Suprapubic skin (tissue), 4 donors: ENCODE results near the gene RAB10. TPM values are rescaled to one million over a fixed set of nuclear protein-coding genes. Genes with fewer than 3 reads are reported as not detected.
"Not testable (repeated sequence)": the region's sequence is repeated elsewhere in the genome, so short reads cannot be mapped to it uniquely, and the experiment has no call there.

Experiments used
- DNase-seq, 2 donors: peaks; one replicate each; pipeline ENCODE4 v3.0.0-alpha.2; 2019; ENCODE audit warnings: low spot score in 2 of 2
- H3K27ac ChIP-seq: fragments of 200-600 bp; sonication (generic); one replicate; pipeline ENCODE4 v1.5.1; 2019
- H3K27me3 ChIP-seq: fragments of 200-600 bp; sonication (generic); one replicate; pipeline ENCODE4 v1.5.1; 2019
- H3K36me3 ChIP-seq: fragments of 200-600 bp; sonication (generic); one replicate; pipeline ENCODE4 v1.5.1; 2019
- H3K4me1 ChIP-seq: fragments of 200-600 bp; sonication (generic); one replicate; pipeline ENCODE4 v1.5.1; 2019
- H3K4me3 ChIP-seq: fragments of 200-600 bp; sonication (generic); one replicate; pipeline ENCODE4 v1.5.1; 2019; ENCODE audit warnings: mild to moderate bottlenecking
- H3K9me3 ChIP-seq: fragments of 200-600 bp; sonication (generic); one replicate; pipeline ENCODE4 v1.5.1; 2019
- EP300 ChIP-seq: sonication (generic); formaldehyde crosslinking; IDR thresholded peaks from one replicate; pipeline ENCODE4 v1.6.1; 2017; ENCODE audit warnings: antibody characterized with exemption
- POLR2A ChIP-seq, 2 donors: fragments of 450-650 bp; IDR thresholded peaks; one replicate each; pipeline ENCODE4 v1.6.1; 2017; ENCODE audit warnings: antibody characterized with exemption in 2 of 2, mild to moderate bottlenecking in 2 of 2, moderate library complexity in 2 of 2
- POLR2AphosphoS5 ChIP-seq, 3 donors: sonication (generic); formaldehyde crosslinking; IDR thresholded peaks; one replicate each; pipeline ENCODE4 v1.6.1; 2017; ENCODE audit warnings: antibody characterized with exemption in 3 of 3
- WGBS: methylation state at CpG from one replicate; pipeline ENCODE4 v1.1.5; 2018; 5-methylcytosine and 5-hydroxymethylcytosine counted together
- total RNA-seq, 4 donors: library from RNA; depleted of rRNA; stranded (reverse); fragments of >200 nt; gene quantifications; one replicate each; pipeline ENCODE4 v1.1.0, GENCODE V29; 2016
- TF ChIP-seq, protein P1 (sequence below), 2 donors: fragments of 200-600 bp in 1 of 2; fragments of 450-650 bp in 1 of 2; sonication (generic) in 1 of 2; IDR thresholded peaks; one replicate each; pipeline ENCODE4 v1.5.1; 2016 to 2019; ENCODE audit warnings: antibody characterized with exemption in 2 of 2, mild to moderate bottlenecking in 1 of 2, moderate library complexity in 1 of 2

The RAB10 gene
- total RNA-seq, 4 donors from 2014 or later = 145 to 171 (median 165) TPM

- no peaks in the 10 kb centered on the region for H3K9me3 ChIP-seq
- no peak overlapping the region for H3K27ac ChIP-seq
- DNase-seq = no peak
- H3K4me3 ChIP-seq = no peak overlapping the region
- no peaks in the 10 kb centered on the region for H3K36me3 ChIP-seq
- peaks cover 19% of the 10 kb centered on the region for H3K4me1 ChIP-seq
- TF ChIP-seq, protein P1, sequence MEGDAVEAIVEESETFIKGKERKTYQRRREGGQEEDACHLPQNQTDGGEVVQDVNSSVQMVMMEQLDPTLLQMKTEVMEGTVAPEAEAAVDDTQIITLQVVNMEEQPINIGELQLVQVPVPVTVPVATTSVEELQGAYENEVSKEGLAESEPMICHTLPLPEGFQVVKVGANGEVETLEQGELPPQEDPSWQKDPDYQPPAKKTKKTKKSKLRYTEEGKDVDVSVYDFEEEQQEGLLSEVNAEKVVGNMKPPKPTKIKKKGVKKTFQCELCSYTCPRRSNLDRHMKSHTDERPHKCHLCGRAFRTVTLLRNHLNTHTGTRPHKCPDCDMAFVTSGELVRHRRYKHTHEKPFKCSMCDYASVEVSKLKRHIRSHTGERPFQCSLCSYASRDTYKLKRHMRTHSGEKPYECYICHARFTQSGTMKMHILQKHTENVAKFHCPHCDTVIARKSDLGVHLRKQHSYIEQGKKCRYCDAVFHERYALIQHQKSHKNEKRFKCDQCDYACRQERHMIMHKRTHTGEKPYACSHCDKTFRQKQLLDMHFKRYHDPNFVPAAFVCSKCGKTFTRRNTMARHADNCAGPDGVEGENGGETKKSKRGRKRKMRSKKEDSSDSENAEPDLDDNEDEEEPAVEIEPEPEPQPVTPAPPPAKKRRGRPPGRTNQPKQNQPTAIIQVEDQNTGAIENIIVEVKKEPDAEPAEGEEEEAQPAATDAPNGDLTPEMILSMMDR (IDR thresholded peaks at IDR 0.05) = no peak
- TF ChIP-seq POLR2AphosphoS5 (IDR thresholded peaks at IDR 0.05) = no peak
- no peak for TF ChIP-seq EP300
- no peak for TF ChIP-seq POLR2A (IDR thresholded peaks at IDR 0.05)
- H3K27me3 ChIP-seq = no peaks in the 10 kb centered on the region
- 87% methylated on average over 5 of the region's 5 CpGs for WGBS
Observed at GRCh38 chr2:25993049-25993448, 40.8 kb upstream of the RAB10 start.

DNA sequence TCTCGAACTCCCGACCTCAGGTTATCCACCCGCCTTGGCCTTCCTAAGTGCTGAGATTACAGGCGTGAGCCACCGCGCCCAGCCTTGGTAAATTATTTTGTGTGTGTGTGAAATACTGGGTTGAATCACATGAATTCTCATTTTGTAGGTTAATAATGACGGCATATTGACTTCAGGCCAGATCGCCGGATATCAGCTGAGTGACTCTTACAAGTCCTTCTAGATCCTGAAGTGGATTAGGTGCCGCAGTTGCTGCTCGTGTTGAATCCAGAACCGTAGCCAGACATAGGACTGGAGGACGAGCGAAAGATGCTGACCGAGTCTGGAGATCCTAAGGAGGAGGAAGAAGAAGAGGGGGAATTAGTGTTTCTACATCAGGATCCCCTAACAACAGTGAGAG, 39.4 kb upstream of the RAB10 start:
- Histone ChIP-seq H3K27ac (no peak overlapping the region), H3K36me3 (no peaks in the 10 kb centered on the region), H3K27me3 (no peaks in the 10 kb centered on the region), H3K4me3 (no peak overlapping the region), H3K4me1 (peaks cover 21% of the 10 kb centered on the region), H3K9me3 (no peaks in the 10 kb centered on the region)
- DNase-seq = no peak
- 93% methylated on average over 15 of the region's 15 CpGs for WGBS
- no peak for TF ChIP-seq POLR2A (IDR thresholded peaks at IDR 0.05)
- TF ChIP-seq EP300 = no peak
- no peak for TF ChIP-seq POLR2AphosphoS5 (IDR thresholded peaks at IDR 0.05)
- TF ChIP-seq, protein P1 (IDR thresholded peaks at IDR 0.05) = no peak

- WGBS = 91% methylated on average over 1 of the region's 1 CpG
Observed at GRCh38 chr2:25996844-25997243, 37.0 kb upstream of the RAB10 start.

DNA sequence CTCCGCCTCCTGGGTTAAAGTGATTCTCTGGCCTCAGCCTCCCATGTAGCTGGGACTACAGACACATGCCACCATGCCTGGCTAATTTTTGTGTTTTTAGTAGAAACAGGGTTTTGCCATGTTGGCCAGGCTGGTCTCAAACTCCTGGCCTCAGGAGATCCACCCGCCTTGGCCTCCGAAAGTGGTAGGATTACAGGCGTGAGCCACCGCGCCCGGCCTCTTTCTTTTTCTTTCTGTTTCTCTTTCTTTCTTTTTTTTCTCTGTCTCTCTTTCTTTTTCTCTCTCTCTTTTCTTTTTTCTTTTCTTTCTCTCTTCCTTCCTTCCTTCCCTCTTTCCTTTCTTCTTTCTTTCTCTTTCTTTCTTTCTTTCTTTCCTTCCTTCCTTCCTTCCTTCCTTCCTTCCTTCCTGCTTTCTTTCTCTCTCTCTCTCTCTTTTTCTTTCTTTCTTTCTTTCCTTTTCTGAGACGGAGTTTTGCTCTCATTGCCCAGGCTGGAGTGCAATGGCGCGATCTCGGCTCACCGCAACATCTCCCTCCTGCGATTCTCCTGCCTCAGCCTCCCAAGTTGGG, 35.0 kb upstream of the RAB10 start:
- H3K4me1 ChIP-seq = peaks cover 50% of the 10 kb centered on the region
- H3K36me3 ChIP-seq, H3K27me3 ChIP-seq, H3K4me3 ChIP-seq, H3K27ac ChIP-seq, DNase-seq, H3K9me3 ChIP-seq: not testable (repeated sequence)
- WGBS = 97% methylated on average over 12 of the region's 13 CpGs

More at GRCh38 chr2:25996844-25997243, 37.0 kb upstream of the RAB10 start:
- Histone ChIP-seq H3K27ac (no peak overlapping the region), H3K36me3 (no peaks in the 10 kb centered on the region), H3K4me1 (peaks cover 37% of the 10 kb centered on the region), H3K9me3 (no peaks in the 10 kb centered on the region), H3K27me3 (no peaks in the 10 kb centered on the region), H3K4me3 (no peak overlapping the region)
- DNase-seq = no peak
- TF ChIP-seq POLR2A (IDR thresholded peaks at IDR 0.05) (no peak), EP300 (no peak), POLR2AphosphoS5 (IDR thresholded peaks at IDR 0.05) (no peak)
- TF ChIP-seq, protein P1 (IDR thresholded peaks at IDR 0.05) = no peak

GRCh38 chr2:25999406-25999805, 34.5 kb upstream of the RAB10 start:
- not testable (repeated sequence) for H3K27ac ChIP-seq, H3K27me3 ChIP-seq, H3K36me3 ChIP-seq, DNase-seq, H3K4me3 ChIP-seq, H3K9me3 ChIP-seq
- H3K4me1 ChIP-seq = peaks cover 50% of the 10 kb centered on the region
- WGBS = 83% methylated on average over 7 of the region's 7 CpGs

GRCh38 chr2:26000561-26001082, 33.3 kb upstream of the RAB10 start:
- TF ChIP-seq, protein P1 (IDR thresholded peaks at IDR 0.05) = no peak
- no peak for TF ChIP-seq EP300
- TF ChIP-seq POLR2A (IDR thresholded peaks at IDR 0.05) = no peak
- no peak for TF ChIP-seq POLR2AphosphoS5 (IDR thresholded peaks at IDR 0.05)
- Histone ChIP-seq H3K36me3 (no peaks in the 10 kb centered on the region), H3K27ac (peak overlapping the region; percentile 24)

More at GRCh38 chr2:26000561-26001082, 33.3 kb upstream of the RAB10 start:
- 66% methylated on average over 5 of the region's 5 CpGs for WGBS
- no peak for DNase-seq
- Histone ChIP-seq H3K4me1 (peaks cover 50% of the 10 kb centered on the region), H3K27me3 (no peaks in the 10 kb centered on the region), H3K9me3 (no peaks in the 10 kb centered on the region), H3K4me3 (no peak overlapping the region)
